Measurements from ENCODE around the gene GPATCH3.
"Not testable (repeated sequence)": the region's sequence is repeated elsewhere in the genome, so short reads cannot be mapped to it uniquely, and the experiment has no call there.

The GPATCH3 gene

DNA sequence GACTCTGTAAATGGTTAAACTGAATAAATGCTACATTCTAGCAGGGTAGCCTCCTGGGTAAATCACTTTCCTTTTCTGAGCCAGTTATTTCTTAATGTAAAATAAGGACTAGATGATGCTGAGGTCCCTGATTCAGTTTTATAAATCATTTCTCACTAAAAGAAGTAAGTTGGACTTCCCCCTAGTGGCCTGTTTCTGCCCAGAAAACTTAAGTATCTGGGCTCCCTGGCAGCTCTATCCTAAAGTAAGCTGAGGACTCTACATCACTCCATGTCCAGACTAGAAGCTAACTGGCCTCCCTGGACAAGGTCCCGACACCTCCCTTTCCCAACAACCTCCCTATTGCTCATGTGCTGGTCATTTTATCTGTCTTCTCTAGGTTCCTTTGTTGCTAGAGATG, 13.1 kb downstream of the GPATCH3 start:
- DNase-seq (ENCODE audit: low spot score) (no peak), ATAC-seq (ENCODE audit: low read depth) (peak; percentile 21; the same call in 1 of the 3 replicates)
- Histone ChIP-seq H3K4me3 (ENCODE audit: severe bottlenecking) (no peak overlapping the region), H3K4me1 (ENCODE audit: insufficient read depth, poor library complexity, severe bottlenecking) (no peaks in the 10 kb centered on the region), H3K36me3 (ENCODE audit: low read depth) (peaks cover 68% of the 10 kb centered on the region), H3K27ac (ENCODE audit: poor library complexity, severe bottlenecking) (no peak overlapping the region), H3K27me3 (ENCODE audit: insufficient read depth, poor library complexity, severe bottlenecking) (no peaks in the 10 kb centered on the region), H3K9me3 (ENCODE audit: severe bottlenecking) (no peaks in the 10 kb centered on the region)
- TF ChIP-seq, protein P1, sequence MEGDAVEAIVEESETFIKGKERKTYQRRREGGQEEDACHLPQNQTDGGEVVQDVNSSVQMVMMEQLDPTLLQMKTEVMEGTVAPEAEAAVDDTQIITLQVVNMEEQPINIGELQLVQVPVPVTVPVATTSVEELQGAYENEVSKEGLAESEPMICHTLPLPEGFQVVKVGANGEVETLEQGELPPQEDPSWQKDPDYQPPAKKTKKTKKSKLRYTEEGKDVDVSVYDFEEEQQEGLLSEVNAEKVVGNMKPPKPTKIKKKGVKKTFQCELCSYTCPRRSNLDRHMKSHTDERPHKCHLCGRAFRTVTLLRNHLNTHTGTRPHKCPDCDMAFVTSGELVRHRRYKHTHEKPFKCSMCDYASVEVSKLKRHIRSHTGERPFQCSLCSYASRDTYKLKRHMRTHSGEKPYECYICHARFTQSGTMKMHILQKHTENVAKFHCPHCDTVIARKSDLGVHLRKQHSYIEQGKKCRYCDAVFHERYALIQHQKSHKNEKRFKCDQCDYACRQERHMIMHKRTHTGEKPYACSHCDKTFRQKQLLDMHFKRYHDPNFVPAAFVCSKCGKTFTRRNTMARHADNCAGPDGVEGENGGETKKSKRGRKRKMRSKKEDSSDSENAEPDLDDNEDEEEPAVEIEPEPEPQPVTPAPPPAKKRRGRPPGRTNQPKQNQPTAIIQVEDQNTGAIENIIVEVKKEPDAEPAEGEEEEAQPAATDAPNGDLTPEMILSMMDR (IDR thresholded peaks at IDR 0.05; ENCODE audit: poor library complexity, severe bottlenecking) = peak; percentile 62

DNA sequence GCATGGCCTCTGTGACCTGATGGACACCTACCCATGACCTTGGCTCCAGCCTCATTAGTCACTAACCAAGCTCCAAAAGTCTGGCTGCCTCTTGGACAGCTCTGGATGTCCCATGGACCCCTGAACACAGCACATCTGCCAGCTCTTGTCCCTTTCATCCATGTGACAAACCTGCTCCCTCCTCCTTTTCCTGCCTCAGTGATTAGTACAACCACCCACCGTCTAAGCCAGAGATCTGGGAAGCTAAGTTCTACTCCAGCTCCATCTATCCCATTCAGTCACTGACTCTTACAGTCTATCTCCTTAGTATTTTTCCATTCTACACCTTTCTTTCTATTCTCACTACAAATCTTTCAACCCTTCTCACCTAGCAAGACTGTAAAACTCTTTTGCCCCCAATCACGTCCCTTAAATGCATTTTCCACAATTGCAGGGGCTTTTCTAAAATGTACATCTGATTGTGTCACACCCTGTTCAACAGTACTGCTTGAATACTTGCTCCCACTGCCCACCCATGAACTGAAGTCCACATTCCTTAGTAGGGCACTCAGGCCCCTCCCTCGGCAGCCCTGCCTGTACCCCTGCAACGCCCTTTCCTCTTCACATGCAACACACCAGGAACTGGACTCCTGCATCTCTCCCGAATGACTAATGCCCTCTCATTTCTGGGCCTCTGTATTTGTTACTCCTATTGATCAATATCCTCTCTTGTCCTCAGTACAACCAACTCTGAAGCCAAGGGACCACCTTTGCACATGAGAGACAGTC, 17.4 kb downstream of the GPATCH3 start:
- ATAC-seq (ENCODE audit: low read depth) (no peak), DNase-seq (ENCODE audit: low spot score) (no peak)
- Histone ChIP-seq H3K27me3 (ENCODE audit: insufficient read depth, poor library complexity, severe bottlenecking) (no peaks in the 10 kb centered on the region), H3K27ac (ENCODE audit: poor library complexity, severe bottlenecking) (no peak overlapping the region), H3K36me3 (ENCODE audit: low read depth) (peaks cover 85% of the 10 kb centered on the region), H3K4me1 (ENCODE audit: insufficient read depth, poor library complexity, severe bottlenecking) (peaks cover under 1% of the 10 kb centered on the region), H3K4me3 (ENCODE audit: severe bottlenecking) (no peak overlapping the region), H3K9me3 (ENCODE audit: severe bottlenecking) (no peaks in the 10 kb centered on the region)
- TF ChIP-seq, protein P1 (IDR thresholded peaks at IDR 0.05; ENCODE audit: poor library complexity, severe bottlenecking) = no peak

DNA sequence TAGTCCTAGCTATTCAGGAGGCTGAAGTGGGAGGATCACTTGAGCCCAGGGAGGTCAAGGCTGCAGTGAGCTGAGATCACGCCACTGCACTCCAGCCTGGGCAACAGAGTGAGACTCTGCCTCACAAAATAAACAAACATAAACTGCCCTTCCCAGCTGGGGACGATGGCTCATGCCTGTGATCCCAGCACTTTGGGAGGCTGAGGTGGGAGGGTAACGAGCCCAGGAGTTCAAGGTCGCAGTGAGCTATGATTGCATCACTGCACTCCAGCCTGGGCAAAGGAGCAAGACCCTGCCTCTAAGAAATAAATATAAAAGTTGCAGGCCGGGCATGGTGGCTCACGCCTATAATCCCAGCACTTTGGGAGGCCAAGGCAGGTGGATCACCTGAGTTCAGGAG, 18.7 kb downstream of the GPATCH3 start:
- not testable (repeated sequence) for H3K27ac ChIP-seq (ENCODE audit: poor library complexity, severe bottlenecking); H3K9me3 ChIP-seq (ENCODE audit: severe bottlenecking); H3K27me3 ChIP-seq (ENCODE audit: insufficient read depth, poor library complexity, severe bottlenecking); H3K4me1 ChIP-seq (ENCODE audit: insufficient read depth, poor library complexity, severe bottlenecking); H3K4me3 ChIP-seq (ENCODE audit: severe bottlenecking); ATAC-seq (ENCODE audit: low read depth); DNase-seq (ENCODE audit: low spot score)
- peaks cover 83% of the 10 kb centered on the region for H3K36me3 ChIP-seq (ENCODE audit: low read depth)

DNA sequence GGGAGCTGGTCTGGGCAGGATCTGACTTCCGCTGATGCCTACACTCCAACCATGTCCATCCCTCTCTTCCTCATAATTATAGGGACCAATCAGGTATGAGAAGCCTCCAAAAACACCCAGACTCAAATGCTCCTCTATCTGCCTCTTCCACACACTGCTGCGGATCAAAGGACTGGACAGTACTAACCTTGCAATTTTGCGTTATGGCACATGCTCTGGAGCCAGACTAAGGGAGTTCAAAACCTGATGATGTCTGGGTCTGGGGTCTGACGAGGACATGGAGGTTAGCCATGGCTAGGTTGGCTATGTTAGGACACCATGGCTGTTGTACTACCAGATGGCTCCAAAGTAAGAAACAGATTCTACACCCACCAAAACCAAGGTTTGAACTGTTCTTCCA, 20.5 kb downstream of the GPATCH3 start:
- no peaks in the 10 kb centered on the region for H3K27me3 ChIP-seq (ENCODE audit: insufficient read depth, poor library complexity, severe bottlenecking)
- TF ChIP-seq, protein P1 (IDR thresholded peaks at IDR 0.05; ENCODE audit: poor library complexity, severe bottlenecking) = no peak
- no peaks in the 10 kb centered on the region for H3K9me3 ChIP-seq (ENCODE audit: severe bottlenecking)
- H3K4me1 ChIP-seq (ENCODE audit: insufficient read depth, poor library complexity, severe bottlenecking) = peaks cover 8% of the 10 kb centered on the region
- H3K36me3 ChIP-seq (ENCODE audit: low read depth) = peaks cover 73% of the 10 kb centered on the region
- no peak overlapping the region for H3K27ac ChIP-seq (ENCODE audit: poor library complexity, severe bottlenecking)
- ATAC-seq (ENCODE audit: low read depth) (no peak), DNase-seq (ENCODE audit: low spot score) (no peak)
- no peak overlapping the region for H3K4me3 ChIP-seq (ENCODE audit: severe bottlenecking)

DNA sequence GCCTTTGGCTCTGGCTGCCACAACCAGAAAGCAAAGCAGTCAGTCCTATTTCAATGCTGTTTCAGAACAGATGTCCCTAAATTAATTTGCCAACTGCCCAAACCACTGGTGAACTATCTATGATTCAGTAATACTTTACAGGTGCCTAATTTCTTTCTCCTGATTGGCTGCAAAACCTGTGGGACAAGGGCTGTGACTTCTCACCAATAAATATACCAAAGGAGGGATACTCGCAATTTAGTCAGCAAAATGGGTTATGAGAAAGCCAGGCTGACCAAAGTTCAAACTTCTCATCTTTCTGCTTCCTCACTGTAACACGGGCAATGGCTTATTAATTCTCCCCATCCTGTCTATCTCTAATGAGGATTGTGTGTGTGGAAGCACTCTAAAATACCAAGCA, 22.9 kb downstream of the GPATCH3 start:
- no peaks in the 10 kb centered on the region for H3K9me3 ChIP-seq (ENCODE audit: severe bottlenecking)
- no peaks in the 10 kb centered on the region for H3K27me3 ChIP-seq (ENCODE audit: insufficient read depth, poor library complexity, severe bottlenecking)
- ATAC-seq (ENCODE audit: low read depth) (no peak), DNase-seq (ENCODE audit: low spot score) (no peak)
- peak overlapping the region; percentile 30 for H3K27ac ChIP-seq (ENCODE audit: poor library complexity, severe bottlenecking)
- peaks cover 13% of the 10 kb centered on the region for H3K4me1 ChIP-seq (ENCODE audit: insufficient read depth, poor library complexity, severe bottlenecking)
- no peak overlapping the region for H3K4me3 ChIP-seq (ENCODE audit: severe bottlenecking)
- peaks cover 52% of the 10 kb centered on the region for H3K36me3 ChIP-seq (ENCODE audit: low read depth)
- TF ChIP-seq, protein P1 (IDR thresholded peaks at IDR 0.05; ENCODE audit: poor library complexity, severe bottlenecking) = no peak

Measured in RWPE2 (cell line).